Left ventricle myocardium superior (tissue), 1 donor: Measurements from ENCODE around the gene FOXE1. TPM values are rescaled to one million over a fixed set of nuclear protein-coding genes. Genes with fewer than 3 reads are reported as not detected.
A peak's percentile ranks its signal among the peaks of the same experiment; 100 is the strongest.

Experiments used
- ATAC-seq: fragments of 200-7000 bp; cut with Tn5 transposase; one replicate; pipeline ENCODE4 v1.9.1; 2020; ENCODE audit warnings: mild to moderate bottlenecking, moderate library complexity
- DNase-seq: peaks from one replicate; pipeline ENCODE4 v3.0.0-alpha.2; 2020
- intact Hi-C: fragments of 100-400 bp; cut with micrococcal nuclease; formaldehyde crosslinking; loops from one replicate; pipeline ENCODE4 v1.11.0; 2022
- total RNA-seq: library from RNA; stranded (reverse); fragmentation: NEBNext Ultra II Directional; extraction: Animal tissue kit (Norgen Biotek cat#: 25700); gene quantifications from one replicate; pipeline ENCODE4 v1.2.1, GENCODE V29; 2021
- donor health status: DM: no; HTN: yes; CAD: no; lungs with severe emphysema.

The FOXE1 gene
- total RNA-seq, 1 donor from 2014 or later = not detected

GRCh38 chr9:97900738-97901565 lies 47.9 kb downstream of the FOXE1 start:
- DNase-seq = no peak
- intact Hi-C loops = no loop called here
- ATAC-seq = peak; percentile 45

GRCh38 chr9:97903177-97903576 lies 50.2 kb downstream of the FOXE1 start:
- intact Hi-C loops = no loop called here
- DNase-seq = no peak

GRCh38 chr9:97904725-97905124 lies 51.7 kb downstream of the FOXE1 start:
- intact Hi-C loops = no loop called here
- no peak for ATAC-seq
- no peak for DNase-seq

More at GRCh38 chr9:97903177-97903576, 50.2 kb downstream of the FOXE1 start:
- ATAC-seq = no peak

GRCh38 chr9:97905228-97905627 lies 52.2 kb downstream of the FOXE1 start:
- ATAC-seq (no peak), DNase-seq (no peak)
- intact Hi-C loops = no loop called here

Other genes with a start within 250 kb of the FOXE1 start
- 25.9 TPM for gene TSTD2, start 219.9 kb upstream of the FOXE1 start, total RNA-seq
- gene NCBP1, start 219.4 kb upstream of the FOXE1 start, total RNA-seq = 21.4 TPM
- 6.4 TPM for gene XPA, start 155.9 kb upstream of the FOXE1 start, total RNA-seq
- 6.0 TPM for gene TRMO, start 69.3 kb downstream of the FOXE1 start, total RNA-seq
- gene HEMGN, start 84.9 kb downstream of the FOXE1 start, total RNA-seq = not detected
- gene ANP32B, start 130.1 kb downstream of the FOXE1 start, total RNA-seq = 49.1 TPM
- 35.9 TPM for gene NANS, start 203.5 kb downstream of the FOXE1 start, total RNA-seq